Neural progenitor cell (in vitro differentiated cells): ENCODE measurements around the gene C2. TPM values are rescaled to one million over a fixed set of nuclear protein-coding genes. Genes with fewer than 3 reads are reported as not detected.

Experiments used
- DNase-seq: peaks from one replicate; pipeline ENCODE4 v3.0.0-alpha.2; 2016; ENCODE audit warnings: low spot score
- H2AFZ ChIP-seq: fragments of 200-600 bp; sonication (generic); replicated peaks from 2 replicates; pipeline ENCODE4 v1.6.1; 2016; ENCODE audit warnings: antibody characterized with exemption
- H3F3A ChIP-seq: fragments of 200-600 bp; sonication (generic); 2 replicates; pipeline ENCODE4 v1.6.1; 2016; ENCODE audit warnings: antibody characterized with exemption, low read depth
- H3K27ac ChIP-seq: fragments of 200-600 bp; sonication (generic); 2 replicates; pipeline ENCODE4 v1.5.1; 2016; ENCODE audit warnings: mild to moderate bottlenecking
- H3K27me3 ChIP-seq: fragments of 200-600 bp; sonication (generic); 2 replicates; pipeline ENCODE4 v1.6.1; 2016; ENCODE audit warnings: mild to moderate bottlenecking, moderate library complexity
- H3K36me3 ChIP-seq: fragments of 200-600 bp; sonication (generic); 2 replicates; pipeline ENCODE4 v1.5.1; 2016
- H3K4me1 ChIP-seq: fragments of 200-600 bp; sonication (generic); 2 replicates; pipeline ENCODE4 v1.6.1; 2016; ENCODE audit warnings: mixed run types
- H3K4me2 ChIP-seq: fragments of 200-600 bp; sonication (generic); 2 replicates; pipeline ENCODE4 v1.6.1; 2016
- H3K4me3 ChIP-seq: fragments of 200-600 bp; sonication (generic); 2 replicates; pipeline ENCODE4 v1.5.1; 2016
- H3K79me2 ChIP-seq: fragments of 200-600 bp; sonication (generic); 2 replicates; pipeline ENCODE4 v1.6.1; 2016; ENCODE audit warnings: low read depth
- H3K9ac ChIP-seq: fragments of 200-600 bp; sonication (generic); 2 replicates; pipeline ENCODE4 v1.6.1; 2016
- H3K9me3 ChIP-seq: fragments of 200-600 bp; sonication (generic); 2 replicates; pipeline ENCODE4 v1.5.1; 2016; ENCODE audit warnings: low read depth
- H4K20me1 ChIP-seq: fragments of 200-600 bp; sonication (generic); 2 replicates; pipeline ENCODE4 v1.6.1; 2016; ENCODE audit warnings: low read depth
- H3K27ac Mint-ChIP-seq: 3 replicates; pipeline ENCODE4 v1.8.0; 2021; ENCODE audit warnings: mixed read lengths
- H3K27me3 Mint-ChIP-seq: 2 replicates; pipeline ENCODE4 v1.8.0; 2022; ENCODE audit warnings: low read depth, mild to moderate bottlenecking, inconsistent platforms, moderate library complexity, mixed read lengths; ENCODE audit not compliant: insufficient read depth
- H3K36me3 Mint-ChIP-seq: 3 replicates; pipeline ENCODE4 v1.8.0; 2021; ENCODE audit warnings: mixed read lengths
- H3K4me1 Mint-ChIP-seq: 3 replicates; pipeline ENCODE4 v1.8.0; 2021; ENCODE audit warnings: mixed read lengths
- H3K4me3 Mint-ChIP-seq: 3 replicates; pipeline ENCODE4 v1.8.0; 2021; ENCODE audit warnings: mild to moderate bottlenecking, moderate library complexity, mixed read lengths
- H3K9me3 Mint-ChIP-seq: 3 replicates; pipeline ENCODE4 v1.8.0; 2020; ENCODE audit warnings: mixed read lengths
- CTCF ChIP-seq: fragments of 200-600 bp; sonication (generic); IDR thresholded peaks from 2 replicates; pipeline ENCODE4 v1.5.1; 2017; ENCODE audit warnings: antibody characterized with exemption, mild to moderate bottlenecking
- EZH2 ChIP-seq: fragments of 200-600 bp; sonication (generic); IDR thresholded peaks from 2 replicates; pipeline ENCODE4 v1.6.1; 2017; ENCODE audit warnings: antibody characterized with exemption, mild to moderate bottlenecking, moderate library complexity
- EZH2phosphoT487 ChIP-seq: fragments of 200-600 bp; sonication (generic); IDR thresholded peaks from 2 replicates; pipeline ENCODE4 v1.6.1; 2017; ENCODE audit warnings: antibody characterized with exemption
- total RNA-seq: library from RNA; depleted of rRNA; stranded (reverse); fragments of >200 nt; gene quantifications from 2 replicates; pipeline ENCODE4 v1.2.3, GENCODE V29; 2015; ENCODE audit warnings: low replicate concordance

C2 gene
- total RNA-seq, 1 donor from 2014 or later = 1.1 TPM

- H3K9ac ChIP-seq = peak within 1 kb of the TSS; percentile 96
- peak within 1 kb of the TSS; percentile 97 for H3K27ac Mint-ChIP-seq
- TF ChIP-seq EZH2 (no peak), EZH2phosphoT487 (no peak), CTCF (no peak)
- H3K4me3 ChIP-seq = peak within 1 kb of the TSS; percentile 95
- peaks cover 27% of the 10 kb centered on the region for H3K36me3 Mint-ChIP-seq
- H3K27me3 Mint-ChIP-seq = peaks cover 2% of the 10 kb centered on the region
- peaks cover 38% of the 10 kb centered on the region for H3K79me2 ChIP-seq
- no peaks in the 10 kb centered on the region for H4K20me1 ChIP-seq
- H3K27ac ChIP-seq = no peak within 1 kb of the TSS
- no peaks in the 10 kb centered on the region for H3K9me3 Mint-ChIP-seq
- peak within 1 kb of the TSS; percentile 97 for H3K4me2 ChIP-seq
- H3K4me1 Mint-ChIP-seq = peaks cover 25% of the 10 kb centered on the region
- peaks cover 5% of the 10 kb centered on the region for H3K36me3 ChIP-seq
- H3K27me3 ChIP-seq = no peaks in the 10 kb centered on the region
- H2AFZ ChIP-seq = peak within 1 kb of the TSS; percentile 90
- DNase-seq = peak; percentile 99
- H3K9me3 ChIP-seq = no peaks in the 10 kb centered on the region
- peak within 1 kb of the TSS; percentile 98 for H3K4me3 Mint-ChIP-seq
- H3F3A ChIP-seq = no peaks in the 10 kb centered on the region
- H3K4me1 ChIP-seq = peaks cover 11% of the 10 kb centered on the region
Observed at GRCh38 chr6:31958741-31959739, 31.5 kb downstream of the C2 start, which contains the start of the genes NELFE and SKIC2. NELFE (minus strand) TSS chr6:31958971; CDS start chr6:31958446, 525 bp downstream. SKIC2 (plus strand) TSS chr6:31959175; CDS start chr6:31959193, 18 bp downstream.

- TF ChIP-seq EZH2 (no peak), CTCF (no peak), EZH2phosphoT487 (no peak)
- no peaks in the 10 kb centered on the region for H3K27me3 ChIP-seq
- no peaks in the 10 kb centered on the region for H4K20me1 ChIP-seq
- peak overlapping the region; percentile 25 for H3K4me3 Mint-ChIP-seq
- H2AFZ ChIP-seq = no peak overlapping the region
- H3K4me1 ChIP-seq = peaks cover 11% of the 10 kb centered on the region
- H3K9ac ChIP-seq = no peak overlapping the region
- DNase-seq = no peak
- peaks cover 37% of the 10 kb centered on the region for H3K79me2 ChIP-seq
- H3K27ac Mint-ChIP-seq = no peak overlapping the region
- H3K4me3 ChIP-seq = no peak overlapping the region
- peaks cover 23% of the 10 kb centered on the region for H3K36me3 Mint-ChIP-seq
- H3K4me2 ChIP-seq = no peak overlapping the region
- peaks cover 1% of the 10 kb centered on the region for H3K36me3 ChIP-seq
- no peaks in the 10 kb centered on the region for H3F3A ChIP-seq
- H3K27ac ChIP-seq = no peak overlapping the region
- H3K9me3 Mint-ChIP-seq = no peaks in the 10 kb centered on the region
- no peaks in the 10 kb centered on the region for H3K9me3 ChIP-seq
- H3K27me3 Mint-ChIP-seq = peaks cover 2% of the 10 kb centered on the region
- H3K4me1 Mint-ChIP-seq = peaks cover 25% of the 10 kb centered on the region
Observed at GRCh38 chr6:31961616-31962015, 34.1 kb downstream of the C2 start.

GRCh38 chr6:31963921-31964320, 36.4 kb downstream of the C2 start:
- peaks cover 32% of the 10 kb centered on the region for H3K36me3 Mint-ChIP-seq

More at GRCh38 chr6:31963921-31964320, 36.4 kb downstream of the C2 start:
- no peak overlapping the region for H3K4me3 ChIP-seq
- H3K9ac ChIP-seq = no peak overlapping the region
- Mint-ChIP-seq H3K27ac (no peak overlapping the region), H3K27me3 (no peaks in the 10 kb centered on the region), H3K4me1 (peaks cover 13% of the 10 kb centered on the region), H3K9me3 (no peaks in the 10 kb centered on the region), H3K4me3 (no peak overlapping the region)
- H3K27me3 ChIP-seq = no peaks in the 10 kb centered on the region
- TF ChIP-seq EZH2 = no peak
- TF ChIP-seq CTCF = no peak
- TF ChIP-seq EZH2phosphoT487 = no peak
- no peak overlapping the region for H3K4me2 ChIP-seq
- H3K36me3 ChIP-seq = no peaks in the 10 kb centered on the region
- DNase-seq = no peak
- no peak overlapping the region for H2AFZ ChIP-seq
- no peaks in the 10 kb centered on the region for H3K9me3 ChIP-seq
- no peak overlapping the region for H3K27ac ChIP-seq
- no peaks in the 10 kb centered on the region for H3F3A ChIP-seq
- peaks cover 5% of the 10 kb centered on the region for H3K4me1 ChIP-seq
- peaks cover 16% of the 10 kb centered on the region for H3K79me2 ChIP-seq
- no peaks in the 10 kb centered on the region for H4K20me1 ChIP-seq
